NCI-H2227 (cell line): ENCODE data around the gene DGCR2.
"Not testable (repeated sequence)": the region's sequence is repeated elsewhere in the genome, so short reads cannot be mapped to it uniquely, and the experiment has no call there.

ENCODE experiments used
- DNase-seq: peaks from one replicate; lab custom pipeline; 2025; ENCODE audit not compliant: unreplicated experiment; lab: John Stamatoyannopoulos, UW

The DGCR2 gene

DNA sequence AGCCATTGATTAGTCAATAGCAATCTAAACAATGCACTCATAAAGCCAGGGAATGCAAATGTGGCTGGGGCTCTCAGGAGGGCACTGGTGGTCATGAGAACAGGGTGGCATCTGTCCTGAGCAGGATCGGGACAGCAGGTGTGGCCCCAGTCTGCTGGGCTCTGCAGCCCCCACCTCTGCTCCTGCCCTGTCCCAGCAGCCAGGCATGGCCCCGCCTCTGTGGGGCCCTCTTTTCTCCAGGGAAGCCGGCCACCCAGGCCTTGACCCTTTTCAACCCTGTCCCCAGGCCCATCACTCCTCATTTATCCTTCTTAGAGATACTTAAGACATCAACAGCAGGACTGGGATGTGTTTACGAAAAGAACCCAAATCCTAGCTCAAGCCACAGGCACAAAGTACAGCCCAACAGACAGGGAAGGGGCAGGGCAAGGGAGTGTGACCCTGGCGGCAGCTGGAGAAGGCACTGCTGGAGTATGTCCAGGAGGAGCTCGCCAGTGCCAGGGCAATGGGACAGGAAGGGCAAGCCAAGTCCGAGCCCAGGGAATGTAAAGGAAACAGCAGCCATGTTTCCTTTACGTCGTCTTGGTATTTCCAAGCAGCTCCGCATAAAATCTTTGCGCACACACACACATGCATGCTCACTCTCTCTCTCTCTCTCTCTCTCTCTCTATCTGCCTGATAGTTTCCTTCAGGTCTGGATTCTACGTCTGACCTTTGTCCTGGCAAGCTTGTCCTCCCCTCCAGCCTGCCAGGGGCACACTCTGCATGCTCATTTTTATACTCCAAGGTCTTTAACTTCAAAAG is 59.9 kb downstream of the DGCR2 start:
- no peak for DNase-seq

DNA sequence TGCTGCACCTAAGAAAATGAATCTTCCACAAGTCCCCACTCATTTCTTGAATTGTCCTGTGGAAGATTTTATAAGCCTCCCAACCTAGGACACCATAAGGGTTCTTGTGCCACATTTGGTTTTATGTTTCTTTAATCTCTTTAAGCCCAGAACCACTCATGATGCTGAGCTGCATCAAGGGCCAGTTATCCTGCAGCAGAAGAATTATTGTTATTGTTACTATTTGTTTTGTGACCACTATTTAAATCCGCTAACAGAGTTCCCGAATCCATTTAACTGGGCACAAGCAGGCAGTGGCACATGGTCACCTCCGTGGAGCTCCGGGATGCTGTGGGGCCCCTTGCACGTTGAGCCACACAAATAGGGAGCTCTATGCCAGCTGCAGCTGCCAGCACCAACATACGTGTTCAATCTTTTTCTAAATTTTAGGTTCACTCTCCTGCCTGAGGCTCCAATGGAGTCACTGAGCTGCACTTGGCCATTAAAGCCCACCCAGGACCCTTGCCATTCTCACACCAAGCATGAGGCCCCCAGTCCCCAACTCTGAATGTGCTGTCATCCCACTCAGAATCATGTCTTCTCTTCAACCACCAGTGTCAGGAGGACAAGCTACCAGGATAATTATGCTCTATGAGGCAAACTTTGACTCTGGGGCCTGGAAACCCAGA is 60.6 kb downstream of the DGCR2 start:
- no peak for DNase-seq

DNA sequence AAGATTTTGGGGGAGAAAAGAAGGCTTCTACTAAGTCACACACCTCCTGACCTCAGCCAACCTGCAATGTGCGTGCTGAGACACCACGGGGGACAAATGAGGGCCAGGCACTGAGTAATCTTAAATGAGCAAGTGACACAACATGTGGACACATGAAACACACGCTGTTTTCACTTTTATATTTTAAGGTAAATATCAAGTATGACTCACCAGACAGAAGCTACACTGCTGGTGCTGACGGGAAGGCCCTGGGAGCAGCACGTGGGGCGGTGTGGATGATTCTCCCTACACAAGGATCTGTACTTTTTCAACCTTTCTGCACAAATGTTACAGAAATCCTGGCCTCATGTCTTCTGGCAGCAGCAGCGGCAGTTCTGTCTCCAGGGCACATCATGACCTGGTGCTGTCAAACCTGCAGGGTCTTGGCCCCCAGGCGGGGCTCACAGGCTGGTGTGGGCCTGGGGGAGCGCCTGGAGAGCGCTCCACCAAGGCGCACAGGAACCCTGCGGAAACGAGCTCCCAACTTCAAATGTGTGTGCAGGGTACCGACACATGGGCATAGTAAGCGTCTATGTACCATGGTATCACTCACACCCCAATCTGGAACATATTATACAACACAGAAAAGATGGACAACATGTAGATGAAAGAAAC is 61.7 kb downstream of the DGCR2 start:
- no peak for DNase-seq

DNA sequence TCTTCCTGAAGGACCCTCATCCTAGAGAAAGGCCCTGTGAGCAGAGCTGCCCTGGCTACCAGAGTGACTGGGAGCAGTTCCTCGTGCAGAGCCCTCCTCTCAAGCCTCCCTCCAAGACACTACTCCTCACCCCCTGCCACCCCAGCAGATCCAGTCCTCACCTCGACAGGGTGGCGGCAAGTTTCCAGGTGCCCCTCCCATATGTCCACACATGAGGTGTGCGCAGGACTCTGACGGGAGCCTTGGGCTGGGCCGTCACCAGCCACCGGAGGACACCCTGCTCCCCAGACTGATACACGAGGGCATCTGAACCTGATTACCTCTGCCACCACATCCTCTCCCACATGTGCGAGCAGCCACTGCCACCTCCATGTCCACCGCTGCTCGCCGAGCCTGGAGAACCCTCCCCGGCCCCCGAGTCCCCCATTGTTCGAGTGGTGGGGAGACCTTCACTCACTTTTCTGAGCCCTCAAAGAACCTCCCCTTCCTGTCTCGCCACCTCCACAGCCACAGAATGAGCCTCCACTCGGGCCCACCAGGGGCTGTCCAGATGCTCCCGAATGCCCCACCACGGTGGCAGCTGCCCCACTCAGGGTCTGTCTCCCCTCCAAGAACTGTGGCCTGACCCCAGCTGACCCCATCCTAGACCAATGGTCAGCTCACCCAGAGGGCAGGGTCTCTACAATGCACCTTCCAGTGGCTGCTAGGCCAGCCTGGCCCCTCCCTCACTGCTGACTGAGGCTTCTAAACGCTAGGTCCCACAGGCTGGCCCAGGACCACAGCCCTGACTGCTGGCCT is 62.5 kb downstream of the DGCR2 start:
- no peak for DNase-seq

DNA sequence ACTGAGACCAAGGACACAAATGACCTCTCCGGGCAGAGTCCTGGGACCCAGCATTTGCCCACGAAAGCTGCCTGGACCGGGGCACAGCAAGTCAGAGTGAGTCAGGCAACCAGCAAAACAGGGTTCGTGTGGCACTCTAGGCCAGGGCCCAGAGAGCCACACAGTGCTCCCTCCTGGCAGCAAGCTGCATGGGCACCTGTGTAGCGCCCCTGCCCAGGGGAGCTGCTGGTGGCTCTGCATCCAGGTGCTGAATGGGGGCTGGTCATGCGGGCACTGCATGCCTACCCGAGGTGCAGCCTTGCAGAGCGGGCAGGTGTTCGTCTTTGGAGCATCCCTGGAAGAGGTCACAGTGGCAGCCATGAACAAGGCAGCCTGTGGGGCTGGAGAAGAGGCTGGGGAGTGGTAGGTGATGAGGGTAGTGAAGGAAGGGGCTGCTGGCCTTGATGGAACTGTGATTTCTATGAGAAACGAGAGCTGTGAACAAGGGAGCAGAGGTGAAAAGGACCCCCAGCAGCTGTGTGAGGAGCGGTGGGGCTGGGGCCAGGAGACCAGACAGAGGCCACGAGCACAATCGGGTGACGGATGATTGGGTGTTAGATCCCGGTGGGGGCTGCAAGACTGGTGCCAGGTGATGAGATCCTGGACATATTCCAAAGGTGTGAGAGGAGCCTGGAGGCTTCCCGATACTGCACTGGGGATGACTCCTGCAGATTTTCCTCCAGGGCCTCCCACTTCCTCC is 63.3 kb downstream of the DGCR2 start:
- no peak for DNase-seq

DNA sequence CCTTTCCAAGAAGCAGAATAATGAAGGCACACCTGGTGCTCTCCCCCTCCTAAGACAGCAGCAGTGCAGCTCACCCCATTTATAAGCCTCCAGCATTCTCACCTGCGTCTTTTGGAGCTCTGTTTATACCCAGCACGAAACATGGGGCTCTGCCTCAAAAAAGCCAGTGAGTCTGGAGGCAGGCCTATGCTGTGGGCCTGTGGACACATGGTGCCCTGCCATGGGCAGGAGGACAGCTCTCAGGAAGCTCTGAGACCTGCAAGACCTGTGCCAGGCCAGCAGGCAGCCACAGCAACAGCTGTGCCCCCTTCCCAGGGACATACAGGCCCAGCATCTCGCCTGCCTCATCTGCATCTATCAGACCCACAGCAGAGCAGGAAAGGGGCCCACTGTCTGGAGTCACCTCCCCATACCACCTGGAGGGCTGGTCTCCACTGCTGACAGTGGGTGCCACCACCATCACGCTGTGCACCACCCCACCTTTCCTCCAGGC is 64.2 kb downstream of the DGCR2 start:
- DNase-seq, result no peak

DNA sequence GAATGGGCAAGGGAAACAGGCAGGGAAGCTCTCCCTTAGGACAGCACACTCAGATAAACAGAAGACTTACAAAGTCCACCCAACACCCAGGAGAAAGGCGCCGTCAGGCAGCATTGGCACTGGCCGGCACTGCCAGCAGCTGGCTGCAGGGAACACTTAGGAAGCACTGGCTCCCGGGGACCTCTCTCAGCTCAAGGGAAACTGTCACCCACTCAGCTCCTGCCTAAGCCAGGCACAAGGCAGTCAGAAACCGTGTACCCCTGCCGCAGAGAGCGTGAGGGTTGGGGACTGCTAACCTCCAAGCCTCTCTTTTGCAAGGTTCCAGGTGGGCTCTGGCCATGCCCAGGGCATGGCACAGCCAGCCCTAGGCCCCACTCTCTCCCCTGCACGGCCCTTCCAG is 64.7 kb downstream of the DGCR2 start:
- DNase-seq, result no peak

DNA sequence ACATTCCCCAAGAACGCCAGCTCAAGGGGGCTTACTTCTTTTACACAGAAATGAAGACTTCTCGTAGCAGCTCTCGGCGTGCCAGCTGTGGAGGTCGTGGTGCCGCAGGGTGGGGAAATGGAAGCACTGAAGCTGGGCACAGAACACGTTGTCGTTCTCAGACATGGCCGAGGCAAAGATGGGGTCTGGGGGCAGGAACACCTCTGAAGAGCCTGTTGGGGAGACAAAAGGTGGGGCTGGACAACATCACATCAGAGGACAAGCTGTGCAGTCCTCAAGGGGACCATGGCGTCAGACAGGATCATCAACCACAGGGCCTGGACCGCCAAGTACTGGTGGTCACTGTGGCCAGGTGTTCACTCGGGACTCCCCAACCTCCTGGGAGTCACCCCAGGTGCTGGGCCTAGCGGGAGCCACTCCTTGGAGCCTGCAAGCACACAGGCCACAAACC is 65.2 kb downstream of the DGCR2 start:
- no peak for DNase-seq

DNA sequence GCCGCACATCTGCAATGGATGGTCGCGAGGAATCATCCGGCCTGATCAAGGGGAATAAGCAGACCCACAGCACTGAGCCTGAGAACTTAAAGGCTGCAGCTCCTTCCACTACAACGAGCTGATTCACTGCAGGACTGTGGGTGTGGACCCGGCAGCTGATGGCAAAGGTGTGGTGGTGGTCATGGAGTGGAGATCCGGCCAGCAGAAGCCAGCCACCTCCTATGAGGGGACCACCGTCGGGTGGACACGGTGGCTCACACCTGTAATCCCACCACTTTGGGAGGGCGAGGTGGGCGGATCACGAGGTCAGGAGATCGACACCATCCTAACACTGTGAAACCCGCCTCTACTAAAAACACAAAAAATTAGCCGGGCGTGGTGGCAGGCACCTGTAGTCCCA is 66.4 kb downstream of the DGCR2 start:
- DNase-seq, result no peak

DNA sequence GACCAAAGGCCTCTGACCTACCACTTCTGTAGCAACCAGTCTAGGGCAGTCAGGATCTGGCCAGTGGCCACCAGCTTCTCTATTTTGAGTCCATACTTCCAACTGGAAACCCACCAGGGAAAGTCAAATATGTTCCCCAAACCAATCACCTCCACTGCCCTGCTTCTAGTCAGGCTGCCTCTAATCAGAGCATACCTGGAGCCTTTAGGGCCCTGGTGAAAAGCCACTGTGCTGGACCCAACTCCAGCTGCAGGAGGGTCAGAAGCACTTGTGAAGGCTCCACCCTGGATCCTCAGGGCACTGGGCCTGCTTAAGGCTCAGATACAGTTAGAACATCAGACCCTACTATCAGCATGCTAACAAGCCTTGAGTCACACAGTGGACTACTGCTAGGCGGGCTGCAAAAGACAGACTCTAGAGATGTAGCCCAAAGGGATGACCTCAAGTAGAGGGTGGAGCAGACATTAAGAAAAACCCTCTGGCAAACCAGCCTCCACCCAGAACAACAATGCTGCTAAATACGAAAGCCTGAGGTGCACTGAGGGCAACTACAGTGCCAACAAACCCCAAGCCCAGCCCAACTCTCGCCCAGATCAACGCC is 69.2 kb downstream of the DGCR2 start:
- DNase-seq, result no peak

DNA sequence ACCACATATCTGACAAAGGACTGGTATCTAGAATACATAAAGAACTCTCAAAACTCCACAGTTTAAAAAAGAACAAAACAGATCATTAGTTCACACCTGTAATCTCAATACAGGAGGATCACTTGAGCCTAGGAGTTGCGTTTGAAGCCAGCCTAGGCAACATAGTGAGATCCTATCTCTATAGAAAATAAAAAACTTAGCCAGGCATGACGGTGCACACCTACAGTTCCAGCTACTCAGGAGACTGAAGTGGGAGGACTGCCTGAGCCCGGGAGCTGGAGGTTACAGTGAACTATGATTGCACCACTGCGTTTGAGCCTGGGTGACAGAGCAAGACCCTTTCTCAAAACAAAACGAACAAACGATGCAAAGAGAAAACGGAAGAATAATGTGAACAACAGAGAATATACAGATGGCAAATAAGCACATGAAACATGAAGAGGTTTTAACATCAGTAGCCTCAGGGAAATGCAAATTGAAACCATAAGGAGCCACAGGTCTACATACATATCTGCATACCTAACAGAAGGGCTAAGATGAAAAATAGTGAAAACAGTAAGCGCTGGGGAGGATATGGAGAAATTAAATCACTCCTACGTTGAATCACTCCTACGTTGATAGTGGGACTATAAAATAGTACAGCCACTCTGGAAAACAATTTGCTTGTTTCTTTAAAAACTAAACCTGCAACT is 70.7 kb downstream of the DGCR2 start:
- DNase-seq, result no peak

DNA sequence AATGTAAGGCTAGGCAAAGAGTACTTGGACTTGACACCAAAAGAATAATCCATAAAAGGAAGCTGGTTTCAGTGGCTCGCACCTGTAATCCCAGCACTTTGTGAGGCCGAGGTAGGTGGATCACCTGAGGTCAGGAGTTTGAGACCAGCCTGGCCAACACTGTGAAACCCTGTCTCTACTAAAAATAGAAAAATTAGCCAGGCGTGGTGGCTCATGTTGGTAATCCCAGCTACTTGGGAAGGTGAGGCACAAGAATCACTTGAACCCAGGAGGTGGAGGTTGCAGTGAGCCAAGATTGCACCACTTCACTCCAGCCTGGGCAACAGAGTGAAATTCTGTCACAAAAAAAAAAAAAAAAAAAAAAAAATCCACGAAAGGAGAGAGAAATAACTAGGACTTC is 71.4 kb downstream of the DGCR2 start:
- DNase-seq, result not testable (repeated sequence)

DNA sequence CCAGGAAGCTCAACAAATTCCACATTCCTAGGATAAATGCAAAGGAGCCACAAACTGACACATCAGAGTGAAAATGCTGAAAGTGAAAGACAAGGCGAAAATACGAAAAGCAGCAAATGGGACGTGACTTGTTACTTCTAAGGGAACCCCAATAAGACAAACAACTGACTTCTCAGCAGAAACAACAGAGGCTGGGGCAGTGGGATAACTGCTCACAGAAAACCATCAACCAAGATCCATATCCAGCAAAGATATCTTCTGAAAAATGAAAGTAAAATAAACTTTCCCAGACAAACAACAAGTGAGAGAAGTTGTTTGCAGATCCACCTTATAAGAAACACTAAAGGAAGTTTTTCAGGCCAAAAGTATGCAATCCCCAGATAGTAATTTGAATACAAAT is 72.1 kb downstream of the DGCR2 start:
- no peak for DNase-seq

DNA sequence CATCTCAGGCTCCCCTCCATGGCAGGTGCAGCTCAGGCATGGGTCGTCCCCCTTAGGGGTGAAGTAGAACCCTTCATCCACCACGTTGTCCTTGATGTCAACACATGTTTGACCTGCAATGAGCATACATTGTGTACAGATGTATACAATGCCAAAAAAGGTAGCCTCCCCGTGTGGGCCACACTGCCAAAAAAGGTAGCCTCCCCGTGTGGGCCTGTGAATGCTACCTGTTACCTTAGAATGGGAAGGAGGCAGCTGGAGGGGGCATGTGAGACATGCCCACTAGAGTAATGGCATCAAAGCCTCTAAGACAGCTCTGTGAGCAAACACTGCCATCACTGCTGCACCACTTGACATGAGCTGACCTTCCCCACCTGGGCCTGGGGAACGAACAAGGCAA is 73.7 kb downstream of the DGCR2 start:
- no peak for DNase-seq

DNA sequence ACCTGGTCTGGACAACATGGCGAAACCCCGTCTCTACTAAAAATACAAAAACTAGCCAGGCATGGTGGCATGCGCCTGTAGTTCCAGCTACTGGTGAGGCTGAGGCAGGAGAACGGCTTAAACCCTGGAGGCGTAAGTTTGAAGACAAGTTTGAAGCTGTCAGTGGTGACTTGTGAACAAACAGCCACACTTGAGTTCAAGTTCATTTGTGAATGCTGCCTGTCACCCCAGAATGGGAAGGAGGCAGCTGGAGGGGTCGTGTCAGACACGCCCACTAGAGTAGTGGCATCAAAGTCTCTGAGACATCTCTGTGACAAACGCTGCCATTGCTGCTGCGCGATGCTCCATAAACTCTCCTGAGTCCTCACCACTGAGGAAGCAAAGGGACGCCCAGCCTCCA is 74.2 kb downstream of the DGCR2 start:
- no peak for DNase-seq

DNA sequence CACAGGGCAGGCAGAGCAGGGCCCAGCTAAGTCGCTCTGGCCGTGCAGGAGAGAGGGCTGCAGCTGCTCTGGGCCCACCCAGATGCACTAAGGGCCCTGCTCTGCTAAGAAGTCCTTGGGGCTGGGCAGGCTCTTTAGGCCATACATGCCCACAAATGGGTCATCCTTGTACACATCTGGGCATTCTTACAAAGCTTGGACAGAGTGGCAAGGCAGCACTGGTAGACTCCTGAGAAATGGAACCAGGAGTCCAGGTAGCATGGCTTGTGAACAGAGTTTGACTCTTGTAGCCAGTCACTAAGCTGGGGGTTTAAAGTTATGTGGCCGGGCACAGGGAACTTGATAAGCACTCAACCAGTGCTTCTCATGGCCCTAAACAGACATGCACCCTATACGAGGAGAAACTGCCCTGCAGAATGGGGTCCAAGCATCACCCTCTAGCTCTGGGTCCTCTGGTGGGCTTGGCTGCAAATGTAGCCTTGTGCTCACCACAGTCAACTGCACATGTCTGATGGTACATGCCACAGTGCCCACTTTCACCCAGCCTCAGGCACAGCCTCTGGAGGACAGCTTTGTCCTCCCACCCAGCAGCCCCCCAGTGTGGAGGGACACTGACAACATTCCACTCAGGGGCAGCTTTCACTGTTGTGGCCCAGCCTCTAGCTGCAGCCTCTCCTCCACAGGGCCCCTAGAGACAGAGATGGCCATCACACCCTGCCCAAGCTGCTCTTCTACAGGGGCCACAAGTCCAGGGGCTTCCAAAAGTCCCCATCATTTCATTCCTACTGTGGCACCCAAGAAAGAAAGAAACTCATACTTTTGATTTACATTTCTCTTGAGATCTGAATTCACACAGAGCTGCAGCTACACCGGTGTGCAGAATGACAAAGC is 75.2 kb downstream of the DGCR2 start:
- DNase-seq, result no peak

DNA sequence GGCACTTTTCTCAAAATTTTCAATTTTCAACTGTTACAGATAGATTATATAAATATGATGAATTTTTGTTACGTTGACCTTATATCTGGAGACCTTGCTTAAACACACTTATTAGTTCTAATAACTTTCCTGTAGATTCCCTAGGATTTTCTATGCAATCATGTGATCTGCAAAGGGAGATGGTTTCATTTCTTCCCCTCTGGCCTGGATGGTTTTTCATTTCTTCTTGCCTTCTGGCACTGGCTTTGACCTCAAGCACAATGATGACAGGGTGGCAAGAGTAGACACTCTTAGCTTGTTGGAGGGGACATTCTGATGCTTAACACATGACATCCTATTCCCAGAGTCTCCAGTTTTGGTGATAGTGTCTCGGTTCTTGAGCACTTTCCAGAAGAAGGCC is 75.9 kb downstream of the DGCR2 start:
- DNase-seq, result no peak

DNA sequence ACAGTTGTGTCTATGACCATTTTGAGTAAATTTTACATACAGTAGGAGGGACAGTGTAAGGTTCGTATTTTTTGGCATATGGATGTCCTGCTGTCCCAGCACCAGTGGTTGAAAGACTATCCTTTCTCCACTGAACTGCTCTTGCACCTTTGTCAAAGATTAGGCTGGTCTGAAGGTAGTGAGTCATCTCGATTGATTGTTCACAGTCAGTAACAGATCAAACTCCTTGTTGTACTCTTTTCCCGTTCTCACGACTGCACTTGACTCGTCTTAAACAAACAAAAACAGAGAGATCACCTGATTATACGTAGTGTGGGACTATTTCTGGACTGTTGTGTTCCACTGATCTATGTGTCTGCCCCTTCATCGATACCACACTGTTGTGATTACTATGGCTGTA is 77.1 kb downstream of the DGCR2 start:
- DNase-seq, result no peak

DNA sequence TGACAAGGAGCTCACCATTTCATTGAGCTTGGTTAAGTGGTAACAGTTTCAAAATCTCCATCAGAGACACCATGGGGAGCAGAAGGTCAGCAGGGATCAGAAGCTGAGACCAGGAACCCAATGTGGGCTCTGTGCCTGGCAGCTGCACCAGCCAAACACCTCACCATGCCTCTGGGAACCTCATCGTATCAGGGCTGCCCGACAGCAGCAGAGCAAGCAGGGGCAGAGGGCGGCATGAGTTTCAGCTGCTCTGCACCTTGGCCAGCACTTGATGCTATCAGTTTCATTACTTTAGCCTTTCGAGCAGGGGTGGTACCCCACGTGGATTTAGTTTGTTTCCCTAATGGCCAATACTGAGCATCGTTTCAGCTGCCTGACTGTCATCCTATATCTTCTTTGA is 77.8 kb downstream of the DGCR2 start:
- no peak for DNase-seq
